Natural killer cell (primary cell): ENCODE results near the gene TRAF3IP3. TPM values are rescaled to one million over a fixed set of nuclear protein-coding genes. Genes with fewer than 3 reads are reported as not detected.
"Not testable (repeated sequence)": the region's sequence is repeated elsewhere in the genome, so short reads cannot be mapped to it uniquely, and the experiment has no call there.

Experiments
- ATAC-seq, 3 donors: fragments of 150-1000 bp in 2 of 3; fragments of 200-7000 bp in 1 of 3; cut with Tn5 transposase; 1 replicate in 1 of 3; 2 replicates in 2 of 3; pipeline ENCODE4 v1.10.0; 2021; ENCODE audit warnings: mild to moderate bottlenecking in 2 of 3, moderate library complexity in 2 of 3
- DNase-seq, 2 donors: peaks; one replicate each; pipeline versions ENCODE4 v3.0.0 to v3.0.0-alpha.2; 2013 to 2021; ENCODE audit warnings: mixed read lengths in 1 of 2
- H3K27ac ChIP-seq: one replicate; pipeline ENCODE4 v1.5.1; 2013; ENCODE audit warnings: mild to moderate bottlenecking, low read length
- H3K27me3 ChIP-seq: one replicate; pipeline ENCODE4 v1.6.1; 2013; ENCODE audit warnings: low read length; ENCODE audit not compliant: control insufficient read depth, insufficient read depth
- H3K36me3 ChIP-seq: one replicate; pipeline ENCODE4 v1.6.1; 2013; ENCODE audit warnings: low read length; ENCODE audit not compliant: control insufficient read depth, insufficient read depth
- H3K4me1 ChIP-seq: one replicate; pipeline ENCODE4 v1.6.1; 2013; ENCODE audit warnings: low read length; ENCODE audit not compliant: control insufficient read depth, insufficient read depth
- H3K4me3 ChIP-seq: one replicate; pipeline ENCODE4 v1.5.1; 2013; ENCODE audit warnings: low read length
- H3K9me3 ChIP-seq: one replicate; pipeline ENCODE4 v1.6.1; 2013; ENCODE audit warnings: low read length; ENCODE audit not compliant: control insufficient read depth, insufficient read depth
- H3K27ac Mint-ChIP-seq, 2 donors: one replicate each; pipeline ENCODE4 v1.8.0; 2022; ENCODE audit warnings: mild to moderate bottlenecking in 2 of 2, mixed read lengths in 2 of 2, moderate library complexity in 1 of 2
- H3K27me3 Mint-ChIP-seq, 2 donors: one replicate each; pipeline ENCODE4 v1.8.0; 2022; ENCODE audit warnings: low read depth in 2 of 2, mixed read lengths in 2 of 2
- H3K36me3 Mint-ChIP-seq: one replicate; pipeline ENCODE4 v1.8.0; 2022; ENCODE audit warnings: mixed read lengths
- H3K4me1 Mint-ChIP-seq, 2 donors: one replicate each; pipeline ENCODE4 v1.8.0; 2022; ENCODE audit warnings: mixed read lengths in 2 of 2
- H3K4me3 Mint-ChIP-seq: one replicate; pipeline ENCODE4 v1.8.0; 2022; ENCODE audit warnings: mild to moderate bottlenecking, moderate library complexity, mixed read lengths
- H3K9me3 Mint-ChIP-seq, 2 donors: one replicate each; pipeline ENCODE4 v1.8.0; 2022; ENCODE audit warnings: mixed read lengths in 2 of 2
- CTCF ChIP-seq: fragments of 200-600 bp; IDR thresholded peaks from one replicate; pipeline ENCODE4 v1.8.0; 2022; ENCODE audit warnings: antibody characterized with exemption
- WGBS: methylation state at CpG from one replicate; pipeline ENCODE4 v1.1.7; 2013; ENCODE audit warnings: missing lambda C conversion rate; ENCODE audit not compliant: insufficient coverage; 5-methylcytosine and 5-hydroxymethylcytosine counted together
- intact Hi-C: fragments of 100-400 bp; cut with micrococcal nuclease; formaldehyde crosslinking; loops from one replicate; pipeline ENCODE4 v1.14.2; 2022
- total RNA-seq, 4 donors: library from RNA; stranded (reverse); fragments of 120-200 nt in 1 of 4; gene quantifications; one replicate each; pipeline versions ENCODE4 v1.2.3 to v1.2.4, GENCODE V29; 2013 to 2022

The TRAF3IP3 gene
- total RNA-seq, 3 donors from 2014 or later (not counting 1 experiment from before 2014, with no cell fraction given): 273 to 354 (median 287) TPM

DNA sequence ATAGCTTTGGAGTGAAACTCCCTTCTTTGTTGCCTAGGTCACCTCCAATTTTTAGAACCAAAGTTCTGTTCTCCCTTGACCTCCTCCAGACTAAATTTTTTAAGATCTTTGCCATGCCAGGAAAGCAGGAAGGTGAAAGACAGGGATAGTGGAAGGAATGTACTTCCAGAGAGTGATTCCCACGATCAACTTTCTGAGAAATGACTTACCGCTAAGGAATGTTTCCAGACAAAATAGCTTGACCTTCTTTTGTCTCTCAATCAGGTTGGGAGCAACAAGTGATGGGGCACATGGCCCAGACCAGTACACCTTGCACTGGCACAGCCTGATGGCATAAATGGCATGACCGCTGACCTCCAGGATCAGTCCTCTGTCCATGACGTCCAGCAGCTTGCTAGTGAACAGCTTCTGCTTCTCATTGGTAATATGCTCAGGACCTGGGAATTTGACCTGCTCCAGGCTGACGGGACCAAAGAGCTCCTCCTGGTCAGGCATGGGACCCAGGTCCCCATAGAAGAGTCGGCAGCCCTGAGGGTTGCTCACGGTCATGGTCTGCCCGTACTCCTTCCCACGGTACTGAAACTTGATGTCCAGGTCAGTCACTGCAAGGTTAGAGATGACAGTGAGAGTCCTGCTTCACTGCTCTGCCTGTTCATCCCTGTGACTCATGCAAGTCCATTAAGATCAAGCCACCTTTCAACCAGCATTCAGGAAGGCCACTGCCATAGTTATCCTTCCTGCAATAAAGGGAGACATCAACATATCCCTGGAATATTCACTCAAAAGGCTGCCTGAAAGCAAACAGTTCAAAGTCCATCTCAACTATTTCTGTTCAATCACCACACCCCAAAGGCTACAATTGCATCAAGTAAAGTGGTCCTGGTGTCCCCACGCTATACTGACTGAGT, 34.7 kb downstream of the TRAF3IP3 start:
- H3K27ac ChIP-seq: no peak overlapping the region
- no peak for TF ChIP-seq CTCF
- 91% methylated on average over 10 of the region's 10 CpGs for WGBS
- H3K4me1 Mint-ChIP-seq: no peaks in the 10 kb centered on the region
- no peaks in the 10 kb centered on the region for H3K9me3 Mint-ChIP-seq
- intact Hi-C loops: no loop called here
- peaks cover 0 to 20% of the 10 kb centered on the region in 2 donors for H3K27me3 Mint-ChIP-seq
- no peaks in the 10 kb centered on the region for H3K4me1 ChIP-seq
- H3K4me3 Mint-ChIP-seq: no peak overlapping the region
- ATAC-seq (no peak), DNase-seq (no peak)
- no peak overlapping the region for H3K27ac Mint-ChIP-seq
- H3K4me3 ChIP-seq: no peak overlapping the region
- H3K36me3 Mint-ChIP-seq: peaks cover 54% of the 10 kb centered on the region
- no peaks in the 10 kb centered on the region for H3K36me3 ChIP-seq
- H3K9me3 ChIP-seq: no peaks in the 10 kb centered on the region
- H3K27me3 ChIP-seq: no peaks in the 10 kb centered on the region

DNA sequence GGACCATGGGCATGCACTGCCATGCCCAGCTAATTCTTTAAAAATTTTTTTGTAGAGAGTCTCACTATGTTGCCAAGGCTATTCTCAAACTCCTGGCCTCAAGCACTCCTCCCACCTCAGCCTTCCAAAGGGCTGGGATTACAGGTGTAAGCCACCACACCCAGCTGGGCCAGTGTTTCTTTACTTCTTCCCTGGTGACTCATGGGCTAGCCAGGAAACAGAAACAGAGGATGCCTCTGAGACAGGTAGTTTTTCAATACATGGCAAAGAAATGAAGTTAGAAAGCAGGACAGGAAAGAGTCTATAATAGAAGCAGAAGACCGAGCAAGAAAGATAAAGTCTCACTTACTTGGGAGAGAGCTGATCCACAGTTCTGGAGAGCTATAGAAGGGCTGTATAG, 36.1 kb downstream of the TRAF3IP3 start:
- Histone ChIP-seq H3K36me3 (no peaks in the 10 kb centered on the region), H3K4me3 (no peak overlapping the region), H3K9me3 (no peaks in the 10 kb centered on the region), H3K4me1 (no peaks in the 10 kb centered on the region), H3K27ac (no peak overlapping the region), H3K27me3 (no peaks in the 10 kb centered on the region)
- H3K36me3 Mint-ChIP-seq: peaks cover 67% of the 10 kb centered on the region
- ATAC-seq (no peak), DNase-seq (no peak)
- H3K27ac Mint-ChIP-seq: no peak overlapping the region
- peaks cover 0 to 20% of the 10 kb centered on the region in 2 donors for H3K27me3 Mint-ChIP-seq
- intact Hi-C loops: no loop called here
- no peak for TF ChIP-seq CTCF
- H3K4me3 Mint-ChIP-seq: no peak overlapping the region
- WGBS: 54% methylated on average over 1 of the region's 1 CpG
- no peaks in the 10 kb centered on the region for H3K9me3 Mint-ChIP-seq
- H3K4me1 Mint-ChIP-seq: no peaks in the 10 kb centered on the region

DNA sequence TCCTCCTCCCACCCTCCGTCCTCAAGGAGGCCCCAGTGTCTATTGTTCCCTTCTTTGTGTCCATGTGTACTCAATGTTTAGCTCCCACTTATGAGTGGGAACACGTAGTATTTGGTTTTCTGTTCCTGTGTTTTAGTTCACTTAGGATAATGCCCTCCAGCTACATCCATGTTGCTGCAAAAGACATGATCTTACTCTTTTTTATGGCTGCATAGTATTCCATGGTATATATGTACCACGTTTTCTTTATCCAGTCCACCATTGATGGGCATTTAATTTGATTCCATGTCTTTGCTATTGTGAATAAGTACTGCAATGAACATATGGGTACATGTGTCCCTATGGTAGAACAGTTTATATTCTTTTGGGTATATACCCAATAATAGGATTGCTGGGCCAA, 37.9 kb downstream of the TRAF3IP3 start:
- intact Hi-C loops, H3K4me3 Mint-ChIP-seq, H3K4me1 ChIP-seq, H3K4me1 Mint-ChIP-seq, H3K9me3 ChIP-seq, DNase-seq, H3K27me3 ChIP-seq, H3K36me3 ChIP-seq, ATAC-seq, H3K4me3 ChIP-seq, H3K27ac Mint-ChIP-seq, H3K27ac ChIP-seq, H3K9me3 Mint-ChIP-seq: not testable (repeated sequence)
- 68% methylated on average over 2 of the region's 3 CpGs for WGBS
- Mint-ChIP-seq H3K36me3 (peaks cover 57% of the 10 kb centered on the region), H3K27me3 (peaks cover 0 to 20% of the 10 kb centered on the region in 2 donors)

DNA sequence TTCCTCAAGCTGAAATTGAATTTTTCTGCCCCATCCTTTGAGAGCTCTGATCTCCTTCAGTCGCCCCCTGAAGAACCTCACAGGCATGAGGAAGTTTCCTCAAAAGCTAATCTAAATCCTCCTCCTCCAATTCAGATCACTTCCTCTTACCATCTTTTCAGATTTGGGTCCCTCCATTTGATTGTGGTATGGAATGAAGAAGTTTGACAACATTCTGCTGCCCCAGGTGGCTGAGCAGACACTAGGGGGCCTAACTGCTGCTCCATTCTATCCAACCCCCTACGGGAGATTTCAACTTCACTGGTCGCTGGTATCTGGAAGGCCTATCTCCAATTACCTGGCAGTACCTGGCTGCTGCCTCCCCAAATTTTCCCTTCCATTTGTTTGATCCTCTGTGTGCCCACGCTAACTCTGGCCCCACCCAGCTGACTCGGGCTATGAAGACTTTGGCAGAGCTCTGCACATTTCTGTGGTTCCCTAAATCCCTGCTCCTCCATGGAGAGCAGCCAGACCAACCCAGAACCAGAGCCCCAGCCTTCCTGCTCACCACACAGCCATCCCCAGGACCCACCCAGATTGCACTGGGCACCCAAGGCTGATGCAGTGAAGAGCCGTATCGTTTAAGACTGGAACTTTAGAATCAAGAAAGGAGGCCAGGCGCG, 42.3 kb downstream of the TRAF3IP3 start:
- Mint-ChIP-seq H3K36me3 (peaks cover 32% of the 10 kb centered on the region), H3K4me3 (no peak overlapping the region), H3K27ac (no peak overlapping the region), H3K9me3 (no peaks in the 10 kb centered on the region), H3K4me1 (peaks cover 0 to 4% of the 10 kb centered on the region in 2 donors), H3K27me3 (peaks cover 0 to 17% of the 10 kb centered on the region in 2 donors)
- Histone ChIP-seq H3K27ac (no peak overlapping the region), H3K9me3 (no peaks in the 10 kb centered on the region), H3K36me3 (no peaks in the 10 kb centered on the region), H3K27me3 (no peaks in the 10 kb centered on the region), H3K4me1 (no peaks in the 10 kb centered on the region), H3K4me3 (no peak overlapping the region)
- no peak for ATAC-seq
- no peak for TF ChIP-seq CTCF
- no peak for DNase-seq
- intact Hi-C loops: no loop called here
- WGBS: 86% methylated on average over 9 of the region's 9 CpGs
